Measurements from ENCODE around the gene FSD1L.

FSD1L gene

DNA sequence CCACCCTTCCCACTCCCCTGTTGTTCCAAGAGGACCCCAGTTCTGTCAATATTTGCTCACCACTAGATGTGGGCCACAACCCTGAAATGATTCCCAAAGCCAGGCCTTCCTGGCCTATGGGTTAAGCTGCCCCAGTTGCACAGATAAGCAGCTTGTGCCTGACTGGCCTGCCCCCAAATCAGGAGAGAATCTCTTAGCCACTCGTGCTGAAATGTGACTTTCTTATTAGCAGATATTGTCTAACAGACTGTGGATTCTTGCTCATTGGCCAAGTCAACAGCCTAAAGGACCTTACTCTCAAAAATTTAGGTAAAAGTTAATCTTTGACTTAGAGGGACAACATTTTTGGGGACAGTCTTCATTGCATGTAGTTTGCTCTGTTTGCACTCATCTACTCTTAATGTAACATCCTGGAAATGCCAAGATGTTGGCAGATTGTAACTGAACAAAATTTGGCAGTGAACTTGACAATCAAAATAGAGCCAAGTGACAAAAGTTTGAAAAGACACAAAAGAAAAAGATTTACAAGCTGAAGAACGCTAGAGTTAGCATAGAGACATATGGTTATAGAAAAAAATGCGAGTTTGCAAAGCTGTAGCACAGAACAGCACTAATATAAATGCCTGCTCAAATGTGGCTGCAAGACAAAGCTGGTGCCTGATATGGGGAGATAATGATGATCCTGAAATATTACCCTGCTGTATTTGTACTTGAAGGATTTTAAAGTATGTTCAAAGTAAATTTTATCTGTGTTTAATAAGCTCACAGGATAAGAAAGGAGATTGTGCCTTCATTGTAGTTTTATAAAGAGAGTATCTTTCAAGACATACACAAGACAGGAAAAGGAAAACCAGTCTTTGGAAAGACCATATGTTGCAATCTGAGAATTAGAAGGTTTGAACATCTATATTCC lies 29.0 kb upstream of the FSD1L start:
- TF ChIP-seq CTCF (IDR thresholded peaks at IDR 0.05; ENCODE audit: insufficient read depth, low read length, poor library complexity, severe bottlenecking), result no peak
- H3K36me3 ChIP-seq (ENCODE audit: control insufficient read depth, insufficient read depth, low read length), result no peaks in the 10 kb centered on the region
- no peak overlapping the region for H3K4me3 ChIP-seq (replicated peaks; ENCODE audit: low read depth, low read length)
- no peaks in the 10 kb centered on the region for H3K27me3 ChIP-seq (replicated peaks; ENCODE audit: control insufficient read depth, insufficient read depth, low read length)
- no peak for DNase-seq (ENCODE audit: extremely low read depth, insufficient read length)

DNA sequence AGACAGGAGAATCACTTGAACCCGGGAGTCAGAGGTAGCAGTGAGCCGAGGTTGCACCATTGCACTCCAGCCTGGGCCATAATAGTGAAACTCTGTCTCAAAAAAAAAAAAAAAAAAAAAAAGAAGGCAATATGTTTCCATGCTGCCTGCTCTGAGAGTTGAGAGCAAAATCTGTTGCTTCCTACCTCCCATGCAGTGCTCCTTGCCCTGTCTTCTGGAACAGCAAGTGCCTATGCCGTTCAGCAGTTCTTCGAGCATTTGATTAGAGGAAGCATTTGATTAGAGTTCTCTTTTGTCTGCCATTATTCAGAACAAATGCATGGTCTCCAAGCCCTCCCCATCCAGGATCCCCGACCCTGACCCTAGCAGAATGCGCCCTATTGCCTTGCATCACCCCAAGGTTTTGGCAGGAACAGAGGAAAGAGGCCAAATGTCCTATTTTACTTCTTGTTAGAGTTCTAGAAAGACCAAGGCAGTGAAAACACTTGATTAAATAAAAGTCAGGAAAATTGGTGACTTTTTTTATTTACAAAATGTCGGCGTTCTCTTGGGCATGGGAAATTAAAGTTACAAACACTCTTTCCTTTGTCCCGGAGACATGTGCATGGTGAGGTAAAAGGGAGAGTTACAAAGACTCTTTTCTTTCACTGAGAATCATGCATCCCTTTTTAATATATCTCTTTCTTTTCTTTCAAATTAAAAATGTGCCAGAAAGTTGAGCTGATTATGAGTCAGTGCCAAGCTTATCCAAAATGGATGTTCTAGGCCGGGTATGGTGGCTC lies 27.8 kb upstream of the FSD1L start:
- DNase-seq (ENCODE audit: extremely low read depth, insufficient read length), result no peak
- H3K27me3 ChIP-seq (replicated peaks; ENCODE audit: control insufficient read depth, insufficient read depth, low read length), result no peaks in the 10 kb centered on the region
- no peak for TF ChIP-seq CTCF (IDR thresholded peaks at IDR 0.05; ENCODE audit: insufficient read depth, low read length, poor library complexity, severe bottlenecking)
- H3K4me3 ChIP-seq (replicated peaks; ENCODE audit: low read depth, low read length), result no peak overlapping the region
- no peaks in the 10 kb centered on the region for H3K36me3 ChIP-seq (ENCODE audit: control insufficient read depth, insufficient read depth, low read length)

- no peaks in the 10 kb centered on the region for H3K36me3 ChIP-seq (ENCODE audit: control insufficient read depth, insufficient read depth, low read length)
- H3K4me3 ChIP-seq (replicated peaks; ENCODE audit: low read depth, low read length), result no peak overlapping the region
- no peak for DNase-seq (ENCODE audit: extremely low read depth, insufficient read length)
- H3K27me3 ChIP-seq (replicated peaks; ENCODE audit: control insufficient read depth, insufficient read depth, low read length), result no peaks in the 10 kb centered on the region
- TF ChIP-seq CTCF (IDR thresholded peaks at IDR 0.05; ENCODE audit: insufficient read depth, low read length, poor library complexity, severe bottlenecking), result no peak
These were observed 26.7 kb upstream of the FSD1L start for GRCh38 chr9:105421154-105421553.

GRCh38 chr9:105421864-105422263 lies 26.0 kb upstream of the FSD1L start:
- Histone ChIP-seq H3K27me3 (replicated peaks; ENCODE audit: control insufficient read depth, insufficient read depth, low read length) (no peaks in the 10 kb centered on the region), H3K36me3 (ENCODE audit: control insufficient read depth, insufficient read depth, low read length) (no peaks in the 10 kb centered on the region), H3K4me3 (replicated peaks; ENCODE audit: low read depth, low read length) (no peak overlapping the region)
- no peak for TF ChIP-seq CTCF (IDR thresholded peaks at IDR 0.05; ENCODE audit: insufficient read depth, low read length, poor library complexity, severe bottlenecking)
- DNase-seq (ENCODE audit: extremely low read depth, insufficient read length), result no peak

GRCh38 chr9:105425816-105426433 lies 21.9 kb upstream of the FSD1L start:
- DNase-seq (ENCODE audit: extremely low read depth, insufficient read length), result no peak
- H3K4me3 ChIP-seq (replicated peaks; ENCODE audit: low read depth, low read length), result no peak overlapping the region
- TF ChIP-seq CTCF (IDR thresholded peaks at IDR 0.05; ENCODE audit: insufficient read depth, low read length, poor library complexity, severe bottlenecking), result peak; percentile 46

More at GRCh38 chr9:105425816-105426433, 21.9 kb upstream of the FSD1L start:
- no peaks in the 10 kb centered on the region for H3K36me3 ChIP-seq (ENCODE audit: control insufficient read depth, insufficient read depth, low read length)
- H3K27me3 ChIP-seq (replicated peaks; ENCODE audit: control insufficient read depth, insufficient read depth, low read length), result no peaks in the 10 kb centered on the region
